Astrocyte of the cerebellum (primary cell): Measurements from ENCODE around the gene RBM19.

ENCODE experiments used
- DNase-seq: peaks from one replicate; pipeline ENCODE4 v3.0.0-alpha.2; 2011; ENCODE audit warnings: low read depth
- H3K4me3 ChIP-seq: 2 replicates; pipeline ENCODE4 v1.5.1; 2011; ENCODE audit warnings: mild to moderate bottlenecking, low read depth, low read length, moderate library complexity
- CTCF ChIP-seq: IDR thresholded peaks from 2 replicates; pipeline ENCODE4 v1.5.1; 2012; ENCODE audit warnings: low read length, low read depth, moderate library complexity, mild to moderate bottlenecking; ENCODE audit errors: missing control alignments
- in situ Hi-C: cut with HindIII; loops from 2 replicates; pipeline ENCODE4 v1.10.0; 2017; ENCODE audit warnings: low sequenced_read_pairs

Gene RBM19

GRCh38 chr12:113827539-113828114 lies 138.5 kb downstream of the RBM19 start:
- no peak for TF ChIP-seq CTCF
- no peak for DNase-seq
- in situ Hi-C loops: no loop called here
- H3K4me3 ChIP-seq: no peak overlapping the region

GRCh38 chr12:113826805-113827538 lies 139.2 kb downstream of the RBM19 start:
- DNase-seq: no peak
- in situ Hi-C loops: no loop called here
- no peak overlapping the region for H3K4me3 ChIP-seq
- TF ChIP-seq CTCF: peak; percentile 23

GRCh38 chr12:113825705-113826104 lies 140.4 kb downstream of the RBM19 start:
- in situ Hi-C loops: no loop called here

GRCh38 chr12:113823816-113824215 lies 142.3 kb downstream of the RBM19 start:
- TF ChIP-seq CTCF: no peak
- no peak for DNase-seq
- in situ Hi-C loops: no loop called here
- H3K4me3 ChIP-seq: no peak overlapping the region

More at GRCh38 chr12:113825705-113826104, 140.4 kb downstream of the RBM19 start:
- no peak for DNase-seq
- no peak overlapping the region for H3K4me3 ChIP-seq
- TF ChIP-seq CTCF: no peak

GRCh38 chr12:113823016-113823415 lies 143.1 kb downstream of the RBM19 start:
- TF ChIP-seq CTCF: no peak
- DNase-seq: no peak
- in situ Hi-C loops: no loop called here
- H3K4me3 ChIP-seq: no peak overlapping the region

- in situ Hi-C loops: no loop called here
- no peak for DNase-seq
- no peak overlapping the region for H3K4me3 ChIP-seq
- no peak for TF ChIP-seq CTCF
Measured at GRCh38 chr12:113820842-113821241, 145.3 kb downstream of the RBM19 start.
